A549 (cell line): Measurements from ENCODE around the gene MNX1. TPM values are rescaled to one million over a fixed set of nuclear protein-coding genes. Genes with fewer than 3 reads are reported as not detected.

Experiments
- ATAC-seq, 2 experiments: fragments of 200-7000 bp in 1 of 2; fragments of >200 bp in 1 of 2; cut with Nextera tagmentation in 1 of 2; cut with Tn5 transposase in 1 of 2; 3 replicates each; pipeline versions ENCODE4 v1.8.0 to v1.9.1; 2018 to 2020; ENCODE audit warnings: mild to moderate bottlenecking in 1 of 2, moderate library complexity in 1 of 2
- CTCF ChIA-PET: fragments of 300-600 bp; sonication (Branson Sonifier 250); formaldehyde crosslinking; extraction: SDS; loops from one replicate; lab custom pipeline; 2021; ENCODE audit warnings: antibody characterized with exemption, inconsistent platforms; lab: Yijun Ruan, JAX
- POLR2A ChIA-PET: fragments of 350-600 bp; formaldehyde crosslinking; extraction: SDS; loops from one replicate; lab custom pipeline; 2021; ENCODE audit warnings: antibody characterized with exemption, inconsistent platforms; lab: Yijun Ruan, JAX
- DNase-seq, 2 experiments: peaks; one replicate each; pipeline versions ENCODE4 v3.0.0 to v3.0.0-alpha.2; 2011 to 2016; ENCODE audit warnings: low read depth in 1 of 2, low spot score in 1 of 2
- FAIRE-seq: peaks from 2 replicates; lab custom pipeline; 2011; peaks lifted over from hg19 to GRCh38; lab: Jason Lieb, UNC
- H3K27ac ChIP-seq, 2 experiments: fragments of >200 bp; sonication (Bioruptor Twin); formaldehyde crosslinking; 3 replicates each; pipeline ENCODE4 v1.5.1; 2016 to 2017
- H3K4me1 ChIP-seq: fragments of >200 bp; sonication (Bioruptor Twin); formaldehyde crosslinking; 3 replicates; pipeline ENCODE4 v1.6.1; 2016
- H3K4me2 ChIP-seq: fragments of >200 bp; sonication (Bioruptor Twin); formaldehyde crosslinking; 3 replicates; pipeline ENCODE4 v1.6.1; 2016
- H3K4me3 ChIP-seq: fragments of >200 bp; sonication (Bioruptor Twin); formaldehyde crosslinking; 3 replicates; pipeline ENCODE4 v1.5.1; 2016
- H3K9me3 ChIP-seq: fragments of >200 bp; sonication (Bioruptor Twin); formaldehyde crosslinking; 3 replicates; pipeline ENCODE4 v1.6.1; 2016
- BHLHE40 ChIP-seq: IDR thresholded peaks from 2 replicates; pipeline ENCODE4 v1.6.1; 2012; ENCODE audit warnings: low read depth, low read length, inconsistent platforms
- CBX2 ChIP-seq: fragments of 200-600 bp; sonication (generic); IDR thresholded peaks from 2 replicates; pipeline ENCODE4 v1.6.1; 2016; ENCODE audit warnings: low read depth, mild to moderate bottlenecking, borderline replicate concordance
- CBX8 ChIP-seq: fragments of 200-600 bp; sonication (generic); IDR thresholded peaks from 2 replicates; pipeline ENCODE4 v1.6.1; 2016
- CEBPB ChIP-seq, 2 experiments: fragments of >200 bp in 1 of 2; sonication (Bioruptor Twin) in 1 of 2; formaldehyde crosslinking in 1 of 2; IDR thresholded peaks; 2 replicates each; pipeline ENCODE4 v1.6.1; 2012 to 2016
- EHMT2 ChIP-seq: fragments of 200-600 bp; sonication (generic); IDR thresholded peaks from 2 replicates; pipeline ENCODE4 v1.6.1; 2016; ENCODE audit warnings: antibody characterized with exemption, low read depth, mild to moderate bottlenecking, moderate library complexity
- EP300 ChIP-seq, 2 experiments: fragments of >200 bp; sonication (Bioruptor Twin); formaldehyde crosslinking; IDR thresholded peaks; 2 replicates in 1 of 2; 3 replicates in 1 of 2; pipeline ENCODE4 v1.6.1; 2016 to 2017
- FOSL2 ChIP-seq, 2 experiments: fragments of 450-650 bp in 1 of 2; fragments of >200 bp in 1 of 2; sonication (Bioruptor Twin) in 1 of 2; formaldehyde crosslinking; IDR thresholded peaks; 2 replicates each; pipeline versions ENCODE4 v1.5.0 to v1.6.1; 2016 to 2020; ENCODE audit warnings: mild to moderate bottlenecking in 1 of 2, moderate library complexity in 1 of 2
- HEYL ChIP-seq: fragments of 250-450 bp; sonication (Bioruptor Pico); IDR thresholded peaks from 2 replicates; pipeline ENCODE4 v1.8.0; 2021; ENCODE audit warnings: mild to moderate bottlenecking, moderate library complexity
- HOXA7 ChIP-seq: fragments of 250-450 bp; sonication (Bioruptor Pico); IDR thresholded peaks from 2 replicates; pipeline ENCODE4 v1.5.0; 2020; ENCODE audit warnings: mild to moderate bottlenecking, moderate library complexity
- HOXB13 ChIP-seq: fragments of 250-450 bp; sonication (Bioruptor Pico); IDR thresholded peaks from 2 replicates; pipeline ENCODE4 v1.5.0; 2020; ENCODE audit warnings: low read depth, mild to moderate bottlenecking, moderate library complexity
- JUN ChIP-seq, 2 experiments: fragments of >200 bp; sonication (Bioruptor Twin); formaldehyde crosslinking; IDR thresholded peaks; 2 replicates in 1 of 2; 3 replicates in 1 of 2; pipeline ENCODE4 v1.6.1; 2016 to 2017
- JUNB ChIP-seq: fragments of >200 bp; sonication (Bioruptor Twin); formaldehyde crosslinking; IDR thresholded peaks from 2 replicates; pipeline ENCODE4 v1.6.1; 2016
- KDM5A ChIP-seq: fragments of 200-600 bp; sonication (generic); IDR thresholded peaks from 2 replicates; pipeline ENCODE4 v1.6.1; 2016; ENCODE audit warnings: antibody characterized with exemption, mild to moderate bottlenecking
- MAFK ChIP-seq: fragments of 450-650 bp; IDR thresholded peaks from 2 replicates; pipeline ENCODE4 v1.6.1; 2014; ENCODE audit not compliant: partially characterized antibody
- MAZ ChIP-seq: fragments of 150-350 bp; IDR thresholded peaks from 2 replicates; pipeline ENCODE4 v1.6.1; 2014; ENCODE audit warnings: antibody characterized with exemption, low read depth, low read length, borderline replicate concordance
- NFE2L2 ChIP-seq: fragments of 150-350 bp; conservative IDR thresholded peaks from 2 replicates; pipeline ENCODE4 v1.6.1; 2014; ENCODE audit warnings: low read length
- NPAS2 ChIP-seq: fragments of 250-450 bp; sonication (Bioruptor Pico); IDR thresholded peaks from 2 replicates; pipeline ENCODE4 v1.8.0; 2022; ENCODE audit warnings: mild to moderate bottlenecking, moderate library complexity, borderline replicate concordance
- NR3C1 ChIP-seq: fragments of >200 bp; sonication (Bioruptor Twin); formaldehyde crosslinking; IDR thresholded peaks from 3 replicates; pipeline ENCODE4 v1.6.1; 2017
- POLR2A ChIP-seq: IDR thresholded peaks from 2 replicates; pipeline ENCODE4 v1.6.1; 2012; ENCODE audit warnings: mild to moderate bottlenecking, low read length
- RAD21 ChIP-seq, 2 experiments: fragments of >200 bp in 1 of 2; sonication (Bioruptor Twin) in 1 of 2; formaldehyde crosslinking in 1 of 2; IDR thresholded peaks in 1 of 2; conservative IDR thresholded peaks in 1 of 2; 2 replicates in 1 of 2; 3 replicates in 1 of 2; pipeline ENCODE4 v1.6.1; 2012 to 2018; ENCODE audit warnings: inconsistent platforms in 1 of 2
- RCOR1 ChIP-seq: fragments of 150-350 bp; IDR thresholded peaks from 2 replicates; pipeline ENCODE4 v1.6.1; 2014; ENCODE audit warnings: antibody characterized with exemption, low read length, low read depth
- RFX5 ChIP-seq: fragments of 450-650 bp; IDR thresholded peaks from 2 replicates; pipeline ENCODE4 v1.7.1; 2014; ENCODE audit warnings: antibody characterized with exemption, mild to moderate bottlenecking, moderate library complexity
- TFCP2L1 ChIP-seq: fragments of 250-450 bp; sonication (Bioruptor Pico); IDR thresholded peaks from 2 replicates; pipeline ENCODE4 v1.5.0; 2021; ENCODE audit warnings: mild to moderate bottlenecking
- TP53 ChIP-seq: fragments of 250-450 bp; sonication (Bioruptor Pico); IDR thresholded peaks from 2 replicates; pipeline ENCODE4 v1.5.0; 2021; ENCODE audit warnings: mild to moderate bottlenecking, moderate library complexity
- WGBS: methylation state at CpG from one replicate; pipeline ENCODE4 v1.1.6; 2017; ENCODE audit errors: missing lambda C conversion rate; 5-methylcytosine and 5-hydroxymethylcytosine counted together
- polyA plus RNA-seq, 4 experiments: library from polyadenylated mRNA; depleted of rRNA in 3 of 4; stranded (reverse); fragments of >200 nt; fragmentation: RNase III in 1 of 4; extraction: RNeasy Plus Mini Kit Qiagen cat#74134 plus additional on column Dnase treatment in 1 of 4; gene quantifications; 2 replicates in 3 of 4; 3 replicates in 1 of 4; pipeline ENCODE4 v1.2.3, GENCODE V29; 2011 to 2017
- TF ChIP-seq, protein P1 (sequence below): fragments of 200-600 bp; sonication (generic); IDR thresholded peaks from 2 replicates; pipeline ENCODE4 v1.6.1; 2016; ENCODE audit warnings: antibody characterized with exemption, mild to moderate bottlenecking, moderate library complexity
- TF ChIP-seq, protein P2 (sequence below): IDR thresholded peaks from 2 replicates; pipeline ENCODE4 v1.6.1; 2012
- TF ChIP-seq, protein P3 (sequence below): fragments of >200 bp; sonication (Bioruptor Twin); formaldehyde crosslinking; IDR thresholded peaks from 2 replicates; pipeline ENCODE4 v1.6.1; 2016

MNX1 gene
- polyA plus RNA-seq, 2 of the 4 experiments (the other 2 are of a cell fraction), result 0.70 to 4.5 TPM

DNA sequence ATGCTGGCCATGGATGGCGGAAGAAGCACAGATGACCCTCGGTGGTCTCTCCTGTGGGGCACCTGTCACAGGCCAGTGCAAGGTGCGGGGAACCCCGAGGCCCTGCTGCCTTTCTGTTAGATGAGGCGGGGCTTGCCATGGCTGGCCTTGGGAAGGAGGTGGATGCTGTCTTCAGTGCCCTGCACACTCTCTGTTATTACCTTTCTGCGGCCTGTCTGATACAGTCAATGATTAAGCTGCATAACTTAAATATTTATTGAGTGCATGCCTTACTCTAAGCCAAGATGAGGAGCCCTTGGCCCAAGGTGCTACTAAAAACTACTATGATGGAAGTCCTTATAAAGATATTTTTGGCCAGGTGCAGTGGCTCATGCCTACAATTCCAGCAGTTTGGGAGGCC, 36.7 kb upstream of the MNX1 start:
- ChIA-PET CTCF (interaction anchor here (1.1 kb wide), 1 partner anchor 9 kb away, joined by 3 read pairs; no protein-coding TSS in a partner anchor), POLR2A (no interaction called here)
- WGBS, result 42% methylated on average over 6 of the region's 6 CpGs
- Histone ChIP-seq H3K4me2 (0 out of 3 replicates have a peak overlapping the region, but pooled peaks have one; percentile 8), H3K9me3 (peaks cover 1% of the 10 kb centered on the region; the same call in 1 of the 3 replicates), H3K27ac (no peak overlapping the region), H3K4me1 (peaks cover 5% of the 10 kb centered on the region; the same call in 2 of the 3 replicates), H3K4me3 (no peak overlapping the region)
- peak in 1 of 2 experiments; percentile 70; a peak in 3 of 6 replicates for ATAC-seq
- FAIRE-seq, result no peak
- no peak for TF ChIP-seq JUN (IDR thresholded peaks at IDR 0.05)
- TF ChIP-seq NPAS2 (CRISPR knock-in tag), result no peak
- TF ChIP-seq HEYL (CRISPR knock-in tag), result no peak
- TF ChIP-seq EP300 (IDR thresholded peaks at IDR 0.05), result no peak
- no peak for TF ChIP-seq NR3C1
- TF ChIP-seq CBX8, result no peak
- TF ChIP-seq BHLHE40, result no peak
- no peak for TF ChIP-seq HOXA7 (CRISPR knock-in tag)
- TF ChIP-seq, protein P1, sequence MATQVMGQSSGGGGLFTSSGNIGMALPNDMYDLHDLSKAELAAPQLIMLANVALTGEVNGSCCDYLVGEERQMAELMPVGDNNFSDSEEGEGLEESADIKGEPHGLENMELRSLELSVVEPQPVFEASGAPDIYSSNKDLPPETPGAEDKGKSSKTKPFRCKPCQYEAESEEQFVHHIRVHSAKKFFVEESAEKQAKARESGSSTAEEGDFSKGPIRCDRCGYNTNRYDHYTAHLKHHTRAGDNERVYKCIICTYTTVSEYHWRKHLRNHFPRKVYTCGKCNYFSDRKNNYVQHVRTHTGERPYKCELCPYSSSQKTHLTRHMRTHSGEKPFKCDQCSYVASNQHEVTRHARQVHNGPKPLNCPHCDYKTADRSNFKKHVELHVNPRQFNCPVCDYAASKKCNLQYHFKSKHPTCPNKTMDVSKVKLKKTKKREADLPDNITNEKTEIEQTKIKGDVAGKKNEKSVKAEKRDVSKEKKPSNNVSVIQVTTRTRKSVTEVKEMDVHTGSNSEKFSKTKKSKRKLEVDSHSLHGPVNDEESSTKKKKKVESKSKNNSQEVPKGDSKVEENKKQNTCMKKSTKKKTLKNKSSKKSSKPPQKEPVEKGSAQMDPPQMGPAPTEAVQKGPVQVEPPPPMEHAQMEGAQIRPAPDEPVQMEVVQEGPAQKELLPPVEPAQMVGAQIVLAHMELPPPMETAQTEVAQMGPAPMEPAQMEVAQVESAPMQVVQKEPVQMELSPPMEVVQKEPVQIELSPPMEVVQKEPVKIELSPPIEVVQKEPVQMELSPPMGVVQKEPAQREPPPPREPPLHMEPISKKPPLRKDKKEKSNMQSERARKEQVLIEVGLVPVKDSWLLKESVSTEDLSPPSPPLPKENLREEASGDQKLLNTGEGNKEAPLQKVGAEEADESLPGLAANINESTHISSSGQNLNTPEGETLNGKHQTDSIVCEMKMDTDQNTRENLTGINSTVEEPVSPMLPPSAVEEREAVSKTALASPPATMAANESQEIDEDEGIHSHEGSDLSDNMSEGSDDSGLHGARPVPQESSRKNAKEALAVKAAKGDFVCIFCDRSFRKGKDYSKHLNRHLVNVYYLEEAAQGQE, result no peak
- TF ChIP-seq RCOR1, result no peak
- no peak for TF ChIP-seq POLR2A
- TF ChIP-seq NFE2L2, result no peak
- TF ChIP-seq, protein P2, sequence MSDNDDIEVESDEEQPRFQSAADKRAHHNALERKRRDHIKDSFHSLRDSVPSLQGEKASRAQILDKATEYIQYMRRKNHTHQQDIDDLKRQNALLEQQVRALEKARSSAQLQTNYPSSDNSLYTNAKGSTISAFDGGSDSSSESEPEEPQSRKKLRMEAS, result no peak
- no peak for TF ChIP-seq KDM5A
- no peak for TF ChIP-seq TFCP2L1 (CRISPR knock-in tag)
- TF ChIP-seq MAFK, result no peak
- TF ChIP-seq CEBPB (IDR thresholded peaks at IDR 0.05), result no peak
- TF ChIP-seq TP53 (CRISPR knock-in tag), result no peak
- no peak for TF ChIP-seq FOSL2 (IDR thresholded peaks at IDR 0.05)
- TF ChIP-seq FOSL2 (CRISPR knock-in tag; IDR thresholded peaks at IDR 0.05), result no peak
- DNase-seq, result peak in 1 of 2 experiments; percentile 13

DNA sequence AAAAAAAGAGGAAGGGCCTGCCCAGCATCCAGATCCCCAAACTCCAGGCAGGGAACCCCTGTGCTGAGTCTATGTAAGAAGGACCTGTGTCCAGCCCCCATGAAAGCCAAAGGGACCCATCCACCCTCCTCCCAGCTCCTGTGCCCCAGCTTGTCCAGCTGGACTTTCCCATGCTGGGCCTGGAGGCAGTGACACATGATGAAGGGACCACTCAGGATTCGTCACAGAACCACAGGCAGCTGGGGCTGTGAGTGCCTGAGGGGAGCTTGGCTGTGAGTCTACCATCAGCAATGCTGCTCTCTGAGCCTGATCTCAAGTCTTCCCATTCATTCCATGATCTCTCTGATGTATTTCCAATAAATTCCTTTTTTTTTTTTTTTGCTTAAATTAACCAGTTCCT, 36.2 kb upstream of the MNX1 start:
- ChIA-PET CTCF (interaction anchor here (1.1 kb wide), 1 partner anchor 10 kb away, joined by 3 read pairs; no protein-coding TSS in a partner anchor), POLR2A (no interaction called here)
- H3K9me3 ChIP-seq, result no peaks in the 10 kb centered on the region
- ATAC-seq (peak in 1 of 2 experiments; percentile 51; a peak in 2 of 6 replicates), DNase-seq (no peak), FAIRE-seq (peak; percentile 32)
- TF ChIP-seq RAD21 (conservative IDR thresholded peaks at IDR 0.05 in 1 of 2, IDR thresholded peaks at IDR 0.05 in 1 of 2) (no peak), HOXB13 (no peak), NPAS2 (CRISPR knock-in tag) (no peak), MAFK (no peak), CBX2 (no peak), JUNB (no peak), EHMT2 (no peak), HEYL (CRISPR knock-in tag) (no peak), MAZ (no peak), RFX5 (no peak)
- TF ChIP-seq, protein P2, result no peak
- TF ChIP-seq, protein P3, sequence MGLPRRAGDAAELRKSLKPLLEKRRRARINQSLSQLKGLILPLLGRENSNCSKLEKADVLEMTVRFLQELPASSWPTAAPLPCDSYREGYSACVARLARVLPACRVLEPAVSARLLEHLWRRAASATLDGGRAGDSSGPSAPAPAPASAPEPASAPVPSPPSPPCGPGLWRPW, result no peak
- no peak overlapping the region for H3K4me3 ChIP-seq
- H3K4me2 ChIP-seq, result no peak overlapping the region
- peaks cover 5% of the 10 kb centered on the region; the same call in 2 of the 3 replicates for H3K4me1 ChIP-seq
- no peak overlapping the region for H3K27ac ChIP-seq
- 77% methylated on average over 1 of the region's 1 CpG for WGBS
